IMR-90 (cell line): ENCODE measurements around the gene LARGE2. TPM values are rescaled to one million over a fixed set of nuclear protein-coding genes. Genes with fewer than 3 reads are reported as not detected.

Source experiments
- ATAC-seq: fragments of 200-7000 bp; cut with Tn5 transposase; 2 replicates; pipeline ENCODE4 v1.9.1; 2020; ENCODE audit warnings: low read depth, mild to moderate bottlenecking, moderate library complexity
- BruUV-seq: library from RNA; stranded (reverse); fragments of 400-500 nt; replicated peaks from 2 replicates; lab custom pipeline; 2021; lab: Mats Ljungman, UMichigan
- CTCF ChIA-PET: fragments of 300-600 bp; formaldehyde crosslinking; extraction: SDS; loops from one replicate; lab custom pipeline; 2021; ENCODE audit warnings: antibody characterized with exemption; lab: Yijun Ruan, JAX
- POLR2A ChIA-PET: fragments of 300-600 bp; sonication (Branson Sonifier 250); formaldehyde crosslinking; loops from one replicate; lab custom pipeline; 2022; ENCODE audit warnings: antibody characterized with exemption; ENCODE audit not compliant: unreplicated experiment; lab: Charles Lee
- DNase-seq: peaks from one replicate; pipeline ENCODE4 v3.0.0; 2013
- H2AFZ ChIP-seq: replicated peaks from 2 replicates; pipeline ENCODE3; 2013; ENCODE audit warnings: low read length, mild to moderate bottlenecking; ENCODE audit not compliant: poor library complexity
- H2AK5ac ChIP-seq: 2 replicates; pipeline ENCODE4 v1.6.1; 2013; ENCODE audit warnings: low read depth, low read length, inconsistent platforms
- H2AK9ac ChIP-seq: replicated peaks from 2 replicates; pipeline ENCODE3; 2013; ENCODE audit warnings: mild to moderate bottlenecking, low read depth, low read length, moderate library complexity; ENCODE audit not compliant: poor library complexity
- H2BK120ac ChIP-seq: 2 replicates; pipeline ENCODE4 v1.6.1; 2013; ENCODE audit warnings: low read depth, low read length, inconsistent platforms
- H2BK15ac ChIP-seq: 3 replicates; pipeline ENCODE4 v1.6.1; 2013; ENCODE audit warnings: low read depth, low read length, inconsistent platforms
- H2BK20ac ChIP-seq: 2 replicates; pipeline ENCODE4 v1.6.1; 2013; ENCODE audit warnings: low read depth, mild to moderate bottlenecking, inconsistent platforms, low read length, moderate library complexity
- H2BK5ac ChIP-seq: 2 replicates; pipeline ENCODE4 v1.6.1; 2013; ENCODE audit warnings: mild to moderate bottlenecking, low read depth, low read length, inconsistent platforms; ENCODE audit not compliant: poor library complexity, severe bottlenecking
- H3K14ac ChIP-seq: replicated peaks from 2 replicates; pipeline ENCODE4 v1.6.1; 2013; ENCODE audit warnings: low read depth, low read length, inconsistent platforms
- H3K18ac ChIP-seq: 2 replicates; pipeline ENCODE4 v1.6.1; 2013; ENCODE audit warnings: low read depth, low read length, control low read depth
- H3K23ac ChIP-seq: 2 replicates; pipeline ENCODE4 v1.6.1; 2013; ENCODE audit warnings: low read depth, low read length, inconsistent platforms
- H3K27ac ChIP-seq: 2 replicates; pipeline ENCODE4 v1.5.1; 2013; ENCODE audit warnings: mild to moderate bottlenecking, control low read depth, low read length; ENCODE audit not compliant: insufficient read depth
- H3K27me3 ChIP-seq: 2 replicates; pipeline ENCODE4 v1.6.1; 2013; ENCODE audit warnings: low read length; ENCODE audit not compliant: control insufficient read depth, insufficient read depth
- H3K36me3 ChIP-seq: 2 replicates; pipeline ENCODE4 v1.6.1; 2013; ENCODE audit warnings: low read length, mixed read lengths; ENCODE audit not compliant: control insufficient read depth, insufficient read depth
- H3K4ac ChIP-seq: 2 replicates; pipeline ENCODE4 v1.6.1; 2013; ENCODE audit warnings: low read depth, low read length, inconsistent platforms
- H3K4me1 ChIP-seq: 2 replicates; pipeline ENCODE4 v1.6.1; 2013; ENCODE audit warnings: low read length, mixed read lengths; ENCODE audit not compliant: control insufficient read depth, insufficient read depth
- H3K4me2 ChIP-seq: 2 replicates; pipeline ENCODE4 v1.6.1; 2013; ENCODE audit warnings: low read depth, mild to moderate bottlenecking, control low read depth, low read length, moderate library complexity
- H3K4me3 ChIP-seq: 2 replicates; pipeline ENCODE4 v1.5.1; 2013; ENCODE audit warnings: low read depth, mild to moderate bottlenecking, control low read depth, low read length, moderate library complexity; ENCODE audit not compliant: insufficient read depth
- H3K56ac ChIP-seq: 2 replicates; pipeline ENCODE4 v1.6.1; 2013; ENCODE audit warnings: low read length, inconsistent platforms; ENCODE audit not compliant: insufficient read depth; ENCODE audit errors: extremely low read depth
- H3K79me1 ChIP-seq, 2 experiments: 2 replicates each; pipeline ENCODE4 v1.6.1; 2013; ENCODE audit warnings: low read length in 2 of 2, inconsistent platforms in 1 of 2, low read depth in 1 of 2
- H3K9ac ChIP-seq: 2 replicates; pipeline ENCODE4 v1.6.1; 2013; ENCODE audit warnings: low read depth, low read length, control low read depth
- H3K9me1 ChIP-seq: 2 replicates; pipeline ENCODE4 v1.6.1; 2013; ENCODE audit warnings: low read length, inconsistent platforms; ENCODE audit not compliant: insufficient read depth
- H3K9me3 ChIP-seq: 2 replicates; pipeline ENCODE4 v1.6.1; 2013; ENCODE audit warnings: low read length; ENCODE audit not compliant: control insufficient read depth, insufficient read depth
- H4K20me1 ChIP-seq: 2 replicates; pipeline ENCODE4 v1.6.1; 2013; ENCODE audit warnings: low read length, inconsistent platforms; ENCODE audit not compliant: insufficient read depth
- H4K5ac ChIP-seq: 2 replicates; pipeline ENCODE4 v1.6.1; 2013; ENCODE audit warnings: mild to moderate bottlenecking, low read depth, low read length, control low read depth
- H4K8ac ChIP-seq, 2 experiments: 2 replicates each; pipeline ENCODE4 v1.6.1; 2013; ENCODE audit warnings: low read depth in 2 of 2, low read length in 2 of 2, control low read depth in 1 of 2, inconsistent platforms in 1 of 2
- H4K91ac ChIP-seq: 2 replicates; pipeline ENCODE4 v1.6.1; 2013; ENCODE audit warnings: low read depth, low read length, inconsistent platforms; ENCODE audit not compliant: insufficient read depth
- BHLHE40 ChIP-seq: fragments of 150-350 bp; IDR thresholded peaks from 2 replicates; pipeline ENCODE4 v1.6.1; 2016; ENCODE audit warnings: mild to moderate bottlenecking, low read depth, low read length
- CEBPB ChIP-seq: IDR thresholded peaks from 2 replicates; pipeline ENCODE4 v1.6.1; 2012; ENCODE audit warnings: low read depth, low read length, improper control_type of control experiment
- CHD1 ChIP-seq: IDR thresholded peaks from 2 replicates; pipeline ENCODE4 v1.6.1; 2012; ENCODE audit warnings: low read depth, low read length, improper control_type of control experiment
- FOS ChIP-seq: fragments of 150-350 bp; IDR thresholded peaks from 2 replicates; pipeline ENCODE4 v1.6.1; 2016; ENCODE audit warnings: low read depth, low read length
- MAFK ChIP-seq: IDR thresholded peaks from 2 replicates; pipeline ENCODE4 v1.6.1; 2012; ENCODE audit warnings: low read depth, low read length, improper control_type of control experiment
- MAZ ChIP-seq: IDR thresholded peaks from 2 replicates; pipeline ENCODE4 v1.6.1; 2012; ENCODE audit warnings: low read depth, mild to moderate bottlenecking, low read length, improper control_type of control experiment, moderate library complexity, borderline replicate concordance
- MXI1 ChIP-seq: IDR thresholded peaks from 2 replicates; pipeline ENCODE4 v1.6.1; 2012; ENCODE audit warnings: low read depth, mild to moderate bottlenecking, low read length, moderate library complexity, borderline replicate concordance
- NFE2L2 ChIP-seq: fragments of 150-350 bp; IDR thresholded peaks from 2 replicates; pipeline ENCODE4 v1.6.1; 2016; ENCODE audit warnings: low read depth, mild to moderate bottlenecking, low read length
- POLR2A ChIP-seq: IDR thresholded peaks from 2 replicates; pipeline ENCODE4 v1.6.1; 2012; ENCODE audit warnings: mild to moderate bottlenecking, low read depth, low read length
- RAD21 ChIP-seq: IDR thresholded peaks from 2 replicates; pipeline ENCODE4 v1.6.1; 2012; ENCODE audit warnings: low read length, improper control_type of control experiment
- RCOR1 ChIP-seq: IDR thresholded peaks from 2 replicates; pipeline ENCODE4 v1.6.1; 2012; ENCODE audit warnings: mild to moderate bottlenecking, low read length, improper control_type of control experiment; ENCODE audit not compliant: insufficient replicate concordance
- RFX5 ChIP-seq: IDR thresholded peaks from 2 replicates; pipeline ENCODE4 v1.8.0; 2012; ENCODE audit warnings: low read depth, mild to moderate bottlenecking, low read length, moderate library complexity
- SMC3 ChIP-seq: fragments of 150-350 bp; IDR thresholded peaks from 2 replicates; pipeline ENCODE4 v1.6.1; 2016; ENCODE audit warnings: low read depth, mild to moderate bottlenecking, antibody characterized with exemption, low read length, moderate library complexity
- WGBS, 2 experiments: methylation state at CpG; one replicate each; pipeline versions ENCODE4 v1.1.5 to v1.1.7; 2013; ENCODE audit warnings: missing lambda C conversion rate in 2 of 2; ENCODE audit not compliant: insufficient read length in 1 of 2; ENCODE audit errors: extremely low coverage in 2 of 2; 5-methylcytosine and 5-hydroxymethylcytosine counted together
- dilution Hi-C: fragments of 300-500 bp; cut with HindIII; formaldehyde crosslinking; loops from one replicate; pipeline ENCODE4 v1.14.3; 2018; ENCODE audit warnings: low sequenced_read_pairs; ENCODE audit not compliant: unreplicated experiment
- in situ Hi-C: fragments of 300-500 bp; cut with MboI; formaldehyde crosslinking; loops from 3 replicates; pipeline ENCODE4 v1.14.3; 2019; ENCODE audit warnings: low sequenced_read_pairs, inconsistent platforms, mixed read lengths
- intact Hi-C: fragments of 100-400 bp; cut with micrococcal nuclease; formaldehyde crosslinking; loops from 2 replicates; pipeline ENCODE4 v1.10.0; 2022
- polyA plus RNA-seq, 3 experiments: library from polyadenylated mRNA; depleted of rRNA; stranded (reverse); fragments of >200 nt; gene quantifications; 2 replicates each; pipeline ENCODE4 v1.2.3, GENCODE V29; 2012; ENCODE audit warnings: low replicate concordance in 1 of 3
- total RNA-seq: library from RNA; depleted of rRNA; stranded (reverse); fragments of >200 nt; gene quantifications from 2 replicates; pipeline ENCODE4 v1.2.3, GENCODE V29; 2012
- TF ChIP-seq, protein P1 (sequence below): fragments of 150-350 bp; IDR thresholded peaks from 2 replicates; pipeline ENCODE4 v1.6.1; 2017; ENCODE audit warnings: mild to moderate bottlenecking, antibody characterized with exemption, low read length, low read depth
- TF ChIP-seq, protein P2 (sequence below): fragments of 150-350 bp; IDR thresholded peaks from 2 replicates; pipeline ENCODE4 v1.6.1; 2016; ENCODE audit warnings: low read depth, mild to moderate bottlenecking, low read length, moderate library complexity, borderline replicate concordance
- TF ChIP-seq, protein P3 (sequence below): conservative IDR thresholded peaks from 2 replicates; pipeline ENCODE4 v1.5.1; 2012; ENCODE audit warnings: mild to moderate bottlenecking, low read depth, low read length, improper control_type of control experiment

LARGE2 gene
- total and polyA plus RNA-seq, 2 of the 4 experiments (the other 2 are of a cell fraction): 0.03 TPM; not detected in 1

DNA sequence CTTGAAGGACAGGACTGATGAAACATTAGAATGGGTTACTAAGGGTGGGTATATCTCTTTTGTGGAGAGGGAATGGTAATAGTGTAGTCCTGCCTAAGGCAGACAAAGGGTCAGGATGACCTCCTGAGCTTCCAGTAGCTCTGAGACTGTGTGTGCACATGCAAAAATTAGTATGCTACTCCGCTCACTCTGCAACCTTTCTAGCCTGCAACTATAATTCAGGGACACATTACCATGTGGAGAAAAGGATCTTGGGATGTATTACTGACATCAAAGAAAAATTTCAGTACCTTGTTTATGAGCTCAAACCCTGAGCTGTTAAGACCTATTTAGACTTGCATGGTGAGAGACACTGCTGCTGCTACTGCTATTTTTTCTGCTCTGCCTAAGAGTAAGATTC is 25.4 kb downstream of the LARGE2 start:
- no peak overlapping the region for H2BK15ac ChIP-seq
- H2BK120ac ChIP-seq: no peak overlapping the region
- 0 out of 2 replicates have a peak, but pooled peaks cover 2% of the 10 kb centered on the region for H3K9me1 ChIP-seq
- H2AFZ ChIP-seq: no peak overlapping the region
- no peak for DNase-seq
- H2BK20ac ChIP-seq: no peak overlapping the region
- no peak overlapping the region for H3K27ac ChIP-seq
- no peak overlapping the region for H4K91ac ChIP-seq
- H3K23ac ChIP-seq: no peak overlapping the region
- no peak overlapping the region for H2AK5ac ChIP-seq
- in situ Hi-C loops (no loop called here), intact Hi-C loops (no loop called here), dilution Hi-C loops (no loop called here)
- H3K4me1 ChIP-seq: no peaks in the 10 kb centered on the region
- H3K27me3 ChIP-seq: no peaks in the 10 kb centered on the region
- CTCF ChIA-PET: no interaction called here
- no peak overlapping the region for H2BK5ac ChIP-seq
- no CpG with 5 or more reads among the region's 1 CpG for WGBS, 2 experiments
- no peak overlapping the region for H3K56ac ChIP-seq
- H3K79me1 ChIP-seq: no peaks in the 10 kb centered on the region
- H3K4me3 ChIP-seq: no peak overlapping the region
- no peak overlapping the region for H3K18ac ChIP-seq
- H3K4me2 ChIP-seq: no peak overlapping the region
- TF ChIP-seq MXI1 (no peak), FOS (no peak), CHD1 (no peak), CEBPB (no peak), SMC3 (no peak), MAZ (no peak), MAFK (no peak), RAD21 (no peak), RFX5 (no peak), POLR2A (no peak), NFE2L2 (no peak), RCOR1 (no peak), BHLHE40 (no peak)
- TF ChIP-seq, protein P1, sequence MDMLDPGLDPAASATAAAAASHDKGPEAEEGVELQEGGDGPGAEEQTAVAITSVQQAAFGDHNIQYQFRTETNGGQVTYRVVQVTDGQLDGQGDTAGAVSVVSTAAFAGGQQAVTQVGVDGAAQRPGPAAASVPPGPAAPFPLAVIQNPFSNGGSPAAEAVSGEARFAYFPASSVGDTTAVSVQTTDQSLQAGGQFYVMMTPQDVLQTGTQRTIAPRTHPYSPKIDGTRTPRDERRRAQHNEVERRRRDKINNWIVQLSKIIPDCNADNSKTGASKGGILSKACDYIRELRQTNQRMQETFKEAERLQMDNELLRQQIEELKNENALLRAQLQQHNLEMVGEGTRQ: no peak
- TF ChIP-seq, protein P2, sequence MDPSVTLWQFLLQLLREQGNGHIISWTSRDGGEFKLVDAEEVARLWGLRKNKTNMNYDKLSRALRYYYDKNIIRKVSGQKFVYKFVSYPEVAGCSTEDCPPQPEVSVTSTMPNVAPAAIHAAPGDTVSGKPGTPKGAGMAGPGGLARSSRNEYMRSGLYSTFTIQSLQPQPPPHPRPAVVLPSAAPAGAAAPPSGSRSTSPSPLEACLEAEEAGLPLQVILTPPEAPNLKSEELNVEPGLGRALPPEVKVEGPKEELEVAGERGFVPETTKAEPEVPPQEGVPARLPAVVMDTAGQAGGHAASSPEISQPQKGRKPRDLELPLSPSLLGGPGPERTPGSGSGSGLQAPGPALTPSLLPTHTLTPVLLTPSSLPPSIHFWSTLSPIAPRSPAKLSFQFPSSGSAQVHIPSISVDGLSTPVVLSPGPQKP: no peak
- TF ChIP-seq, protein P3, sequence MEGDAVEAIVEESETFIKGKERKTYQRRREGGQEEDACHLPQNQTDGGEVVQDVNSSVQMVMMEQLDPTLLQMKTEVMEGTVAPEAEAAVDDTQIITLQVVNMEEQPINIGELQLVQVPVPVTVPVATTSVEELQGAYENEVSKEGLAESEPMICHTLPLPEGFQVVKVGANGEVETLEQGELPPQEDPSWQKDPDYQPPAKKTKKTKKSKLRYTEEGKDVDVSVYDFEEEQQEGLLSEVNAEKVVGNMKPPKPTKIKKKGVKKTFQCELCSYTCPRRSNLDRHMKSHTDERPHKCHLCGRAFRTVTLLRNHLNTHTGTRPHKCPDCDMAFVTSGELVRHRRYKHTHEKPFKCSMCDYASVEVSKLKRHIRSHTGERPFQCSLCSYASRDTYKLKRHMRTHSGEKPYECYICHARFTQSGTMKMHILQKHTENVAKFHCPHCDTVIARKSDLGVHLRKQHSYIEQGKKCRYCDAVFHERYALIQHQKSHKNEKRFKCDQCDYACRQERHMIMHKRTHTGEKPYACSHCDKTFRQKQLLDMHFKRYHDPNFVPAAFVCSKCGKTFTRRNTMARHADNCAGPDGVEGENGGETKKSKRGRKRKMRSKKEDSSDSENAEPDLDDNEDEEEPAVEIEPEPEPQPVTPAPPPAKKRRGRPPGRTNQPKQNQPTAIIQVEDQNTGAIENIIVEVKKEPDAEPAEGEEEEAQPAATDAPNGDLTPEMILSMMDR: no peak
- H4K8ac ChIP-seq: no peak overlapping the region
- BruUV-seq: no TSS peak
- H3K14ac ChIP-seq: no peak overlapping the region
- H3K36me3 ChIP-seq: peaks cover 51% of the 10 kb centered on the region
- no peaks in the 10 kb centered on the region for H4K20me1 ChIP-seq
- ATAC-seq: no peak
- POLR2A ChIA-PET: no interaction called here
- H3K9me3 ChIP-seq: no peaks in the 10 kb centered on the region
- H3K4ac ChIP-seq: no peak overlapping the region
- H3K9ac ChIP-seq: no peak overlapping the region
- no peak overlapping the region for H2AK9ac ChIP-seq
- H4K5ac ChIP-seq: no peak overlapping the region
